HG03439 (cell line): ENCODE data around the gene LHPP.
"Not testable (repeated sequence)": the region's sequence is repeated elsewhere in the genome, so short reads cannot be mapped to it uniquely, and the experiment has no call there.

Experiments
- ATAC-seq: cut with Tn5 transposase; IDR thresholded peaks from one replicate; pipeline ENCODE4 v1.9.1; 2021; ENCODE audit warnings: mild to moderate bottlenecking, moderate library complexity; ENCODE audit not compliant: unreplicated experiment

LHPP gene

DNA sequence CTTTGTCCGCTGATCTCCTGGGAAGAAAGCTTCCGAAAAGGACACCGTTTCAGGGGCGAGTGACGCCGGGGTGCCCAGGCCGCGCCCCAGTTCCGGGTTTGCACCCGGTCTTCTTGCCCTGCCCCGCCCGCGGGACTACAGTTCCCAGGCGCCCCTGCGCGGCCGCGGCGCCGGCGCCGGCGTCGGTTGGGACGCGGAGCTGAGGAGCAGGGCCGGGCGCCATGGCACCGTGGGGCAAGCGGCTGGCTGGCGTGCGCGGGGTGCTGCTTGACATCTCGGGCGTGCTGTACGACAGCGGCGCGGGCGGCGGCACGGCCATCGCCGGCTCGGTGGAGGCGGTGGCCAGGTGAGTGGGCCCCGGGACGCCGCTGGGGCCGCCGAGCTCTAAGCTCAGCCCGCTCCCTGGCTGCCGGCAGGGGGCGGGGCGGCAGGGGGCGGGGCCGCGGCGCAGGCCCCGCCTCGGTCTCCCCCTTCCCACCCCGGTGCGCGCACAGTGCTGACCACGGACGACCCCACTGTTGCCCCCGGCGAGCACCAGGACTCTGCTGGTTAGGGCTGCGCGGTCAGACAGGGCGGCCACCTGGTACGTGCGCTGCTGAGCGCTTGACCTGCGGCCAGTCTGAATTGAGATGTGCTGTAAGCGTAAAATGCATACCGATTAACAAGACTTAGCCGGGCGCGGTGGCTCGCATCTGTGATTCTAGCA lies at the start of gene LHPP:
TSS of gene LHPP (plus strand) at position 182 of the 706 bp plus-strand sequence. CDS start at position 222, 40 bp downstream.
- peak; percentile 96 for ATAC-seq

DNA sequence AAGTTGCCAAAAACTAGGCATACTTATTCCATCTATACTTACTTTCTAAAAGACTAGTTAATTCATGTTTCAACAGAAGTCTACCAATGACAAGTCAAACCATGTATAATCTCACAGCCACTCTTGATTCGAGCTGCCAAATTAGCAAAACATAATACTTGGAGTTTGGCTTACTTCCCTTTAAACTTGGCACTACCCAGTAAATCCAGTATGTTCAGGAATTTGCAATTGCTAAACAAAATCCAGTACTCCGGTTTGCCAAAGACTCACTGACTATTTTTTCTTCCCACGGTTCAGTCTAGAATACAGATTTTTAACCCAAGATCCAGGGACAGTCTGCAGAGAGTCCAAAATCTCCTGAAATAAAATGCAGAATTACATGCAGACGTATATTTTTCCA lies 47.5 kb upstream of the LHPP start:
- ATAC-seq: no peak

GRCh38 chr10:124415210-124415609 lies 46.4 kb upstream of the LHPP start:
- ATAC-seq: no peak

DNA sequence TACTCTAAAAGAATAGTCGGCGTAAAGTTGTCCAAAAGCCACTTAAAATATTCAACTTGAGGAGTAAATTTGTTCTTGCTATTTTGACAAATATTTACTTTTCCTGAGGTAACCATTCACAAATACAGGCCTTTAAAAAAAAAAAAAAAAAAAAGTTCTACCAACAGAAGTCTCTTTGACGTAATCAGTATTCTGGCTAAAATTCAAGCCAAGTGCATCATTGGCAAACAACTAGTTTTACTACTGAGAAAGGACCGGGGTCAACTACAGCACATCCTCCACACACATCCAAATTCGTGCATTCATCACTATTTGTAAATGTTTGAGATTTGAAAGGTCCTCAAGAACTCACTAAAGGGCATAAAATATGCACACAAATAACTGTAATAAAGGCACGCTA lies 44.9 kb upstream of the LHPP start:
- ATAC-seq: no peak

DNA sequence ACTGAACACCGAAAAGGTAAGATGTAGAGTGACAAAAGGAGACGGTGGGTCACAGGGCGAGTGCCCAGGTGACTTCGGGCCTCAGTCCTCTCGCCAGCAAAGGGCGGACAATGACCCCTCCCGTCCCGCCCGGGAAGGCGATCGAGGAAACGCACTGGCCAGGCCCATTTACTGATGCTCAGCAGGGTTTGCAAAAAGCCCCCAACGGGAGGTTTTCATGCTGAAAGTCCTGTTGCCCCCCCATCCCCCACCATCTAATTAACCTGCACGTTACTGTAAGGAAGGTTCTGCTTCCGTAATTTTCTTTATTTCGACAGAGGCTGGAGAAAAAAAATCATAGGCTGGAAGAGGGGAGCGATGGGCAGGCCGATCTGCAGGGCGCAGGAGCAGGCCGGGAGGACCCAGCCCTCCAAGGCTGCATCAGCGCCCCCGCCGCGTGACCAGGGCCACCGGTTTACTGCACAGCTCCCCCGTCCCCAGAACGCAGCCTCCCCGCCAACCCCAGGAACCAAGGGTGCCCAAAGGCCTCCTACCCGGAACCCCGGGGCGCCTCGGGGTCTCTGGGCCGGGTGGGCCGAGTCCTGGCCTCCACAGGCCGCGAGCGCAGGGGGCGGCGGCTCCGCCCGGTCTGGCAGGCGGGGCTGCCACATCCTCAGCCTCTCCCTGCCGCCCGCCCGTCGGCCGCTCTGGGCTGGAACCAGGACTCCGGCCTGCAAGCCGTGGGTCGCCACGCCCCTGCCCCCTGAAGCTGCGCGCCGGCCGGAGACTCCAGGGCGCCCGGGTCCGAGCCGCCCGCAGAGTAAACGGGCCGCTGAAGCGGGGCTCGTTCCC lies 43.5 kb upstream of the LHPP start:
- ATAC-seq: peak; percentile 41

GRCh38 chr10:124418726-124419501 lies 42.7 kb upstream of the LHPP start, which contains the start of gene OAT:
Gene OAT, minus strand, starts transcription at chr10:124418923. Its CDS starts 6,752 bp downstream, at chr10:124412171.
- peak; percentile 97 for ATAC-seq

- no peak for ATAC-seq
These were observed 42.0 kb upstream of the LHPP start for GRCh38 chr10:124419635-124420034.

DNA sequence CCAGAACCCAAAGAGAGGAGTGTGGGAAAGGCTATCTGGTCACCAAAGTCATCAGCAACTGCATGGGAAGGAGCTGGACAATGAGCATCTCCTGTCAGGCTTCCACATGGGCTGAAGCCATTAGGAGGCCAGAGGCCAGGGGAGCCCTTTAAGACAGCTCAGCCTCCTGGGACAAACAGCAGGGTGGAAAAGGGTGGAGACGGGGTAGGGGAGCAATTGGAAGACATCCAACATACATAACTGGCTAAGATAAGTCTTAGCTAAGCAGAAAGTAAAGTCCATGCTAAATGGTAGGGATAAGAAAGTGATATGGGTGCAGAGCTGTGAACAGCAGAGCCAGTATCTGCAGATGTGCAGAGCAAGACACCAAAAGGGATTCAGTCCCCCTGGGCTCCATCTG lies 41.4 kb upstream of the LHPP start:
- ATAC-seq: no peak

DNA sequence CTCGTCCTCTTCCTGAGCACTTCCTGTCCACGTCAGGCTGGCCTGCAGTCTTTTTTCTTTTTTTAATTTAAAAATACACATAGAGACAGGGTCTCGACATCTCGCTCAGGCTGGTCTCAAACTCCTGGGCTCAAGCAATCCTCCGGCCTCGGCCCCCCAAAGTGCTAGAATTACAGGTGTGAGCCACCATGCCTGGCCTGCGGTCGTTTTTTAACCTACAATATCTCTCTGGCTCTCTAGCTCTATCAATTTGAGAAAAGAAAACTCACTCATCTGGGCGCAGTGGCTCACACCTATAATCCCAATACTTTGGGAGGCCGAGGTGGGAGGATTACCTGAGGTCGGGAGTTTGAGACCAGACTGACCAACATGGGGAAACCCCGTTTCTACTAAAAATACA lies 38.9 kb upstream of the LHPP start:
- ATAC-seq: no peak

DNA sequence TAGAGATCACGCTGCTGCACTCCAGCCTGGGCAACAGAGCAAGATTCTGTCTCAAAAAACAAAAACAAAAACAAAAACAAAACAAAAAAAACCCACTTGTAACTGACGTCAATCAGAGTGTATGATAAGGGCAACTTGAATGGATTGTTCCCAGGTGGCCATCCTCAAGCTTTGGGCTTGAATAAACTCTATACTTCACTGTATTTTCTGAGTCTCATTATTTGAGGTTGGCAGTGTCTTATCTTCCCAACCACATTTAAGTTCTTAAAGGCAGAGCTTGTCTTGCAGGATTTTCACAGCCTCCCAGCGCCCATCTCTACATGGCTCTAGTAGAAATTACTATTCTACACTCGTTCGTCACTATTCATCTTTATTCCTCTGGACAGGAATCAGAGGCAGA lies 37.8 kb upstream of the LHPP start:
- ATAC-seq: no peak

- no peak for ATAC-seq
These were observed 36.2 kb upstream of the LHPP start for GRCh38 chr10:124425227-124425962.

- ATAC-seq: no peak
These were observed 33.3 kb upstream of the LHPP start for GRCh38 chr10:124428207-124428777.

GRCh38 chr10:124429576-124429975 lies 32.0 kb upstream of the LHPP start:
- ATAC-seq: no peak

- no peak for ATAC-seq
These were observed 31.5 kb upstream of the LHPP start for GRCh38 chr10:124430077-124430476.

- ATAC-seq: no peak
These were observed 28.2 kb upstream of the LHPP start for GRCh38 chr10:124433461-124433860.

- ATAC-seq: not testable (repeated sequence)
These were observed 25.9 kb upstream of the LHPP start for GRCh38 chr10:124435683-124436082.

- ATAC-seq: peak; percentile 63
These were observed 25.4 kb upstream of the LHPP start for GRCh38 chr10:124436191-124436638.

DNA sequence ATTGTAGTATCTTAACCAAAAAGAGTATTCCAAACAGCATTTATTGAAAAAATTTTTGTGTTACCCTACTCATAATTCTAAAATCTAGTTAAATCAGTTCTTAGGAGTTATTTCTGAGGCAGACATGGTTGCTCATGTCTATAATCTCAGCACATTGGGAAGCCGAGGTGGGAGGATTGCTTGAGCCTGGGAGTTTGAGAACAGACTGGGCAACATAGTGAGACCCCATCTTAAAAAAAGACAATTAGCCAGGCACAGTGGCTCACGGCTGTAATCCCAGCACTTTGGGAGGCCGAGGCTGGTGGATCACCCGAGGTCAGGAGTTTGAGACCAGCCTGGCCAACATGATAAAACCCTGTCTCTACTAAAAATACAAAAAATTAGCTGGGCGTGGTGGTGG lies 19.9 kb upstream of the LHPP start:
- not testable (repeated sequence) for ATAC-seq

- ATAC-seq: no peak
These were observed 14.5 kb upstream of the LHPP start for GRCh38 chr10:124446830-124447750.
